GM18517 (cell line): Measurements from ENCODE around the gene ARMC2.

ENCODE experiments used
- ATAC-seq: cut with Tn5 transposase; IDR thresholded peaks from one replicate; pipeline ENCODE4 v1.9.1; 2021; ENCODE audit warnings: mild to moderate bottlenecking, moderate library complexity; ENCODE audit not compliant: unreplicated experiment

Gene ARMC2

GRCh38 chr6:108832738-108833137 lies 15.5 kb upstream of the ARMC2 start:
- ATAC-seq, result no peak

GRCh38 chr6:108835218-108835850 lies 12.9 kb upstream of the ARMC2 start:
- peak; percentile 65 for ATAC-seq

GRCh38 chr6:108836061-108836460 lies 12.2 kb upstream of the ARMC2 start:
- ATAC-seq, result no peak

- ATAC-seq, result no peak
These were observed 10.8 kb upstream of the ARMC2 start for GRCh38 chr6:108837236-108837971.

GRCh38 chr6:108838101-108838717 lies 10.0 kb upstream of the ARMC2 start:
- ATAC-seq, result no peak

GRCh38 chr6:108839083-108839642 lies 9.1 kb upstream of the ARMC2 start:
- ATAC-seq, result no peak

- no peak for ATAC-seq
These were observed 7.3 kb upstream of the ARMC2 start for GRCh38 chr6:108840919-108841318.

- no peak for ATAC-seq
These were observed 6.8 kb upstream of the ARMC2 start for GRCh38 chr6:108841377-108841855.

GRCh38 chr6:108844135-108844534 lies 4.1 kb upstream of the ARMC2 start:
- no peak for ATAC-seq

GRCh38 chr6:108845145-108845544 lies 3.1 kb upstream of the ARMC2 start:
- ATAC-seq, result no peak

GRCh38 chr6:108846101-108846500 lies 2.1 kb upstream of the ARMC2 start:
- no peak for ATAC-seq

GRCh38 chr6:108846628-108847027 lies 1.6 kb upstream of the ARMC2 start:
- no peak for ATAC-seq

- ATAC-seq, result no peak
These were observed 495 bp upstream of the ARMC2 start for GRCh38 chr6:108847738-108848115.

- ATAC-seq, result no peak
These were observed 2.6 kb downstream of the ARMC2 start for GRCh38 chr6:108850669-108851465.

- ATAC-seq, result no peak
These were observed 3.5 kb downstream of the ARMC2 start for GRCh38 chr6:108851756-108852155.

- no peak for ATAC-seq
These were observed 4.9 kb downstream of the ARMC2 start for GRCh38 chr6:108853077-108853476.

GRCh38 chr6:108862479-108863191 lies 14.4 kb downstream of the ARMC2 start:
- no peak for ATAC-seq

- peak; percentile 63 for ATAC-seq
These were observed 17.6 kb downstream of the ARMC2 start for GRCh38 chr6:108865751-108866286.

- no peak for ATAC-seq
These were observed 18.6 kb downstream of the ARMC2 start for GRCh38 chr6:108866798-108867197.

- ATAC-seq, result no peak
These were observed 20.4 kb downstream of the ARMC2 start for GRCh38 chr6:108868647-108869046.
